Endothelial cell of umbilical vein (primary cell): ENCODE results near the gene PLPP7. TPM values are rescaled to one million over a fixed set of nuclear protein-coding genes. Genes with fewer than 3 reads are reported as not detected.

ENCODE experiments used
- BruUV-seq: library from RNA; stranded (reverse); fragments of 400-500 nt; replicated peaks from 2 replicates; lab custom pipeline; 2021; lab: Mats Ljungman, UMichigan
- CTCF ChIA-PET: fragments of 300-600, 350-600 bp; sonication (Branson Sonifier 250); formaldehyde crosslinking; loops from one replicate; lab custom pipeline; 2021; ENCODE audit warnings: antibody characterized with exemption, inconsistent platforms; lab: Charles Lee
- POLR2A ChIA-PET: fragments of 300-600, 350-600 bp; sonication (Branson Sonifier 250); formaldehyde crosslinking; loops from one replicate; lab custom pipeline; 2021; ENCODE audit warnings: antibody characterized with exemption, inconsistent platforms; lab: Charles Lee
- DNase-seq: peaks from one replicate; pipeline ENCODE4 v3.0.0-alpha.2; 2011; ENCODE audit warnings: low read depth, low spot score
- FAIRE-seq: peaks from 2 replicates; lab custom pipeline; 2011; peaks lifted over from hg19 to GRCh38; lab: Jason Lieb, UNC
- H2AFZ ChIP-seq: 2 replicates; pipeline ENCODE4 v1.6.0; 2012; ENCODE audit warnings: low read depth, low read length, control low read depth, inconsistent platforms
- H3K27ac ChIP-seq: 2 replicates; pipeline ENCODE4 v1.5.1; 2011; ENCODE audit warnings: low read depth, mild to moderate bottlenecking, control low read depth, low read length, moderate library complexity; ENCODE audit not compliant: insufficient read depth
- H3K27me3 ChIP-seq, 2 experiments: 2 replicates each; pipeline versions ENCODE4 v1.6.0 to v1.6.1; 2011; ENCODE audit warnings: low read length in 2 of 2, mixed read lengths in 1 of 2; ENCODE audit not compliant: control insufficient read depth in 2 of 2, insufficient read depth in 2 of 2
- H3K36me3 ChIP-seq, 2 experiments: 2 replicates in 1 of 2; 3 replicates in 1 of 2; pipeline ENCODE4 v1.5.1; 2011; ENCODE audit warnings: low read length in 2 of 2, mild to moderate bottlenecking in 1 of 2, moderate library complexity in 1 of 2; ENCODE audit not compliant: control insufficient read depth in 2 of 2, insufficient read depth in 2 of 2; ENCODE audit errors: extremely low read depth in 1 of 2
- H3K4me1 ChIP-seq: 3 replicates; pipeline ENCODE4 v1.5.1; 2011; ENCODE audit warnings: mild to moderate bottlenecking, low read length; ENCODE audit not compliant: control insufficient read depth, insufficient read depth; ENCODE audit errors: extremely low read depth
- H3K4me2 ChIP-seq: 2 replicates; pipeline ENCODE4 v1.6.1; 2011; ENCODE audit warnings: low read length, control low read depth, mixed read lengths; ENCODE audit not compliant: insufficient read depth
- H3K4me3 ChIP-seq, 3 experiments: fragments of 200-600 bp in 1 of 3; sonication (generic), shearing (Covaris generic) in 1 of 3; replicated peaks in 1 of 3; 2 replicates each; pipeline ENCODE4 v1.5.1; 2011 to 2016; ENCODE audit warnings: control low read depth in 3 of 3, low read length in 3 of 3, mild to moderate bottlenecking in 2 of 3, inconsistent platforms in 1 of 3, low read depth in 1 of 3, moderate library complexity in 1 of 3; ENCODE audit not compliant: insufficient read depth in 1 of 3
- H3K79me2 ChIP-seq: 2 replicates; pipeline ENCODE4 v1.6.0; 2012; ENCODE audit warnings: low read length, inconsistent platforms; ENCODE audit not compliant: control insufficient read depth, insufficient read depth
- H3K9ac ChIP-seq: replicated peaks from 2 replicates; pipeline ENCODE3; 2011; ENCODE audit warnings: low read length, control low read depth; ENCODE audit not compliant: insufficient read depth; ENCODE audit errors: extremely low read depth
- H3K9me1 ChIP-seq: replicated peaks from 3 replicates; pipeline ENCODE4 v1.6.0; 2011; ENCODE audit warnings: mild to moderate bottlenecking, low read length; ENCODE audit not compliant: control insufficient read depth, insufficient read depth; ENCODE audit errors: extremely low read depth
- H3K9me3 ChIP-seq: replicated peaks from 2 replicates; pipeline ENCODE4 v1.5.1; 2012; ENCODE audit warnings: low read length, inconsistent platforms; ENCODE audit not compliant: control insufficient read depth, insufficient read depth
- H4K20me1 ChIP-seq: replicated peaks from 2 replicates; pipeline ENCODE3; 2011; ENCODE audit warnings: mild to moderate bottlenecking, low read length; ENCODE audit not compliant: control insufficient read depth, insufficient read depth; ENCODE audit errors: extremely low read depth
- CTCF ChIP-seq, 2 donors: IDR thresholded peaks; 1 replicate in 1 of 2; 2 replicates in 1 of 2; pipeline ENCODE4 v1.5.1; 2011; ENCODE audit warnings: low read length in 2 of 2, mild to moderate bottlenecking in 2 of 2, moderate library complexity in 2 of 2, control low read depth in 1 of 2, inconsistent platforms in 1 of 2, low read depth in 1 of 2; ENCODE audit not compliant: insufficient read depth in 1 of 2; ENCODE audit errors: extremely low read depth in 1 of 2
- EZH2 ChIP-seq: IDR thresholded peaks from 2 replicates; pipeline ENCODE4 v1.6.1; 2012; ENCODE audit warnings: borderline replicate concordance, low read depth, mild to moderate bottlenecking, moderate library complexity, low read length, inconsistent platforms; ENCODE audit not compliant: severe bottlenecking
- FOS ChIP-seq: IDR thresholded peaks from 2 replicates; pipeline ENCODE4 v1.6.1; 2011; ENCODE audit warnings: mild to moderate bottlenecking, low read length, moderate library complexity, borderline replicate concordance; ENCODE audit not compliant: insufficient read depth
- MAX ChIP-seq: IDR thresholded peaks from 2 replicates; pipeline ENCODE4 v1.6.1; 2011; ENCODE audit not compliant: insufficient read depth, insufficient read length
- MYC ChIP-seq: IDR thresholded peaks from one replicate; pipeline ENCODE4 v1.6.1; 2011; ENCODE audit warnings: mild to moderate bottlenecking, low read depth, low read length
- POLR2A ChIP-seq: IDR thresholded peaks from 2 replicates; pipeline ENCODE4 v1.6.1; 2012; ENCODE audit warnings: low read depth, mild to moderate bottlenecking, control low read depth, low read length
- POLR2AphosphoS5 ChIP-seq: IDR thresholded peaks from 2 replicates; pipeline ENCODE4 v1.6.1; 2012; ENCODE audit warnings: low read depth, mild to moderate bottlenecking, control low read depth, low read length, moderate library complexity; ENCODE audit not compliant: insufficient read depth
- dilution Hi-C: fragments of 300-500 bp; cut with MboI; formaldehyde crosslinking; loops from one replicate; pipeline ENCODE4 v1.15.0; 2019; ENCODE audit warnings: low sequenced_read_pairs; ENCODE audit not compliant: extremely low pct_ligation_motif_present
- intact Hi-C: fragments of 100-400 bp; cut with micrococcal nuclease; formaldehyde crosslinking; loops from one replicate; pipeline ENCODE4 v1.10.0; 2022
- polyA plus RNA-seq, 4 experiments: library from polyadenylated mRNA; depleted of rRNA in 3 of 4; stranded (reverse) in 3 of 4; unstranded in 1 of 4; fragments of >200 nt; gene quantifications; 2 replicates each; pipeline versions ENCODE4 v1.2.1 to v1.2.3, GENCODE V29; 2011 to 2012; ENCODE audit warnings: missing spikeins in 1 of 4
- total RNA-seq: library from RNA; stranded (reverse); gene quantifications from 2 replicates; pipeline ENCODE4 v1.2.3, GENCODE V29; 2021

PLPP7 gene
- total and polyA plus RNA-seq, 2 donors (not counting 3 experiments of a cell fraction or from before 2014, with no cell fraction given) = 2.1 to 2.7 TPM

- CTCF ChIA-PET = interaction anchor here (1.7 kb wide), 1 partner anchor 40 kb away, joined by 5 read pairs; no protein-coding TSS in a partner anchor
- Histone ChIP-seq H3K4me3 (no peak overlapping the region), H3K9ac (no peak overlapping the region), H3K79me2 (no peaks in the 10 kb centered on the region), H3K27ac (no peak overlapping the region), H3K4me2 (no peak overlapping the region), H3K9me1 (no peaks in the 10 kb centered on the region), H3K36me3 (no peaks in the 10 kb centered on the region), H3K4me1 (no peaks in the 10 kb centered on the region), H2AFZ (no peak overlapping the region), H3K9me3 (no peaks in the 10 kb centered on the region), H4K20me1 (no peaks in the 10 kb centered on the region), H3K27me3 (no peaks in the 10 kb centered on the region)
- FAIRE-seq = no peak
- TF ChIP-seq MAX (no peak), POLR2AphosphoS5 (no peak), MYC (no peak), EZH2 (no peak)
- BruUV-seq = no TSS peak
- intact Hi-C loops = no loop called here
- POLR2A ChIA-PET = no interaction called here
- dilution Hi-C loops = no loop called here
- DNase-seq = no peak
These were observed 6.9 kb downstream of the PLPP7 start for GRCh38 chr9:131296460-131296859.

- no peak for TF ChIP-seq POLR2AphosphoS5
- no peak for TF ChIP-seq MYC
- no peak for TF ChIP-seq FOS
- no peak for TF ChIP-seq CTCF (IDR thresholded peaks at IDR 0.05; ENCODE audit: extremely low read depth in 1 of 2, insufficient read depth in 1 of 2, low read depth in 1 of 2, low read length in 2 of 2)
- no peak for TF ChIP-seq POLR2A
- TF ChIP-seq MAX = no peak
- ChIA-PET CTCF (interaction anchor here (0.7 to 1.7 kb wide), 3 partner anchors 9 to 240 kb away, joined by 3 to 5 read pairs (median 3); no protein-coding TSS in a partner anchor), POLR2A (no interaction called here)
- FAIRE-seq = no peak
- Histone ChIP-seq H3K9ac (no peak overlapping the region), H3K36me3 (no peaks in the 10 kb centered on the region), H2AFZ (no peak overlapping the region), H3K9me1 (no peaks in the 10 kb centered on the region), H3K27ac (no peak overlapping the region), H3K79me2 (no peaks in the 10 kb centered on the region), H3K4me2 (no peak overlapping the region), H3K9me3 (no peaks in the 10 kb centered on the region), H3K27me3 (no peaks in the 10 kb centered on the region), H4K20me1 (no peaks in the 10 kb centered on the region), H3K4me3 (no peak overlapping the region), H3K4me1 (no peaks in the 10 kb centered on the region)
- dilution Hi-C loops (no loop called here), intact Hi-C loops (no loop called here)
- BruUV-seq = no TSS peak
- DNase-seq = no peak
These were observed 7.5 kb downstream of the PLPP7 start for GRCh38 chr9:131296906-131297500.
